Mesothelial cell of epicardium (in vitro differentiated cells): ENCODE results near the gene CEP126. TPM values are rescaled to one million over a fixed set of nuclear protein-coding genes. Genes with fewer than 3 reads are reported as not detected.
"Not testable (repeated sequence)": the region's sequence is repeated elsewhere in the genome, so short reads cannot be mapped to it uniquely, and the experiment has no call there.

ENCODE experiments used
- DNase-seq, 2 experiments: peaks; one replicate each; pipeline ENCODE4 v3.0.0; 2021; ENCODE audit warnings: low spot score in 2 of 2; ENCODE audit not compliant: unreplicated experiment in 2 of 2
- H3K27ac Mint-ChIP-seq: 2 replicates; pipeline ENCODE4 v1.8.0; 2021; ENCODE audit warnings: mixed read lengths
- H3K27me3 Mint-ChIP-seq: 2 replicates; pipeline ENCODE4 v1.8.0; 2021; ENCODE audit warnings: low read depth, mixed read lengths
- H3K36me3 Mint-ChIP-seq: 2 replicates; pipeline ENCODE4 v1.8.0; 2021; ENCODE audit warnings: mixed read lengths
- H3K4me1 Mint-ChIP-seq: 2 replicates; pipeline ENCODE4 v1.8.0; 2021; ENCODE audit warnings: mixed read lengths
- H3K4me3 Mint-ChIP-seq: 2 replicates; pipeline ENCODE4 v1.8.0; 2021; ENCODE audit warnings: mild to moderate bottlenecking, moderate library complexity, mixed read lengths
- H3K9me3 Mint-ChIP-seq: 2 replicates; pipeline ENCODE4 v1.8.0; 2021; ENCODE audit warnings: mixed read lengths
- total RNA-seq: library from RNA; stranded (reverse); gene quantifications from 3 replicates; pipeline ENCODE4 v1.2.1, GENCODE V29; 2021
- TF ChIP-seq, protein P1 (sequence below): fragments of 200-600 bp; sonication (generic); IDR thresholded peaks from one replicate; pipeline ENCODE4 v1.5.0; 2021; ENCODE audit warnings: antibody characterized with exemption; ENCODE audit not compliant: unreplicated experiment

Gene CEP126
- total RNA-seq, 1 donor from 2014 or later = 3.6 TPM

- Mint-ChIP-seq H3K27me3 (no peaks in the 10 kb centered on the region), H3K4me3 (no peak overlapping the region), H3K9me3 (peaks cover 4% of the 10 kb centered on the region), H3K4me1 (no peaks in the 10 kb centered on the region), H3K27ac (no peak overlapping the region), H3K36me3 (peaks cover 2% of the 10 kb centered on the region)
- TF ChIP-seq, protein P1, sequence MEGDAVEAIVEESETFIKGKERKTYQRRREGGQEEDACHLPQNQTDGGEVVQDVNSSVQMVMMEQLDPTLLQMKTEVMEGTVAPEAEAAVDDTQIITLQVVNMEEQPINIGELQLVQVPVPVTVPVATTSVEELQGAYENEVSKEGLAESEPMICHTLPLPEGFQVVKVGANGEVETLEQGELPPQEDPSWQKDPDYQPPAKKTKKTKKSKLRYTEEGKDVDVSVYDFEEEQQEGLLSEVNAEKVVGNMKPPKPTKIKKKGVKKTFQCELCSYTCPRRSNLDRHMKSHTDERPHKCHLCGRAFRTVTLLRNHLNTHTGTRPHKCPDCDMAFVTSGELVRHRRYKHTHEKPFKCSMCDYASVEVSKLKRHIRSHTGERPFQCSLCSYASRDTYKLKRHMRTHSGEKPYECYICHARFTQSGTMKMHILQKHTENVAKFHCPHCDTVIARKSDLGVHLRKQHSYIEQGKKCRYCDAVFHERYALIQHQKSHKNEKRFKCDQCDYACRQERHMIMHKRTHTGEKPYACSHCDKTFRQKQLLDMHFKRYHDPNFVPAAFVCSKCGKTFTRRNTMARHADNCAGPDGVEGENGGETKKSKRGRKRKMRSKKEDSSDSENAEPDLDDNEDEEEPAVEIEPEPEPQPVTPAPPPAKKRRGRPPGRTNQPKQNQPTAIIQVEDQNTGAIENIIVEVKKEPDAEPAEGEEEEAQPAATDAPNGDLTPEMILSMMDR = no peak
- no peak for DNase-seq
Observed at GRCh38 chr11:101955701-101956100, 40.9 kb downstream of the CEP126 start.

- TF ChIP-seq, protein P1 = no peak
- no peak for DNase-seq
- no peak overlapping the region for H3K27ac Mint-ChIP-seq
- peaks cover 2% of the 10 kb centered on the region for H3K36me3 Mint-ChIP-seq
- H3K27me3 Mint-ChIP-seq = no peaks in the 10 kb centered on the region
- H3K9me3 Mint-ChIP-seq = peaks cover 4% of the 10 kb centered on the region
- H3K4me1 Mint-ChIP-seq = peaks cover 20% of the 10 kb centered on the region
- H3K4me3 Mint-ChIP-seq = no peak overlapping the region
Observed at GRCh38 chr11:101960231-101960630, 45.4 kb downstream of the CEP126 start.

DNA sequence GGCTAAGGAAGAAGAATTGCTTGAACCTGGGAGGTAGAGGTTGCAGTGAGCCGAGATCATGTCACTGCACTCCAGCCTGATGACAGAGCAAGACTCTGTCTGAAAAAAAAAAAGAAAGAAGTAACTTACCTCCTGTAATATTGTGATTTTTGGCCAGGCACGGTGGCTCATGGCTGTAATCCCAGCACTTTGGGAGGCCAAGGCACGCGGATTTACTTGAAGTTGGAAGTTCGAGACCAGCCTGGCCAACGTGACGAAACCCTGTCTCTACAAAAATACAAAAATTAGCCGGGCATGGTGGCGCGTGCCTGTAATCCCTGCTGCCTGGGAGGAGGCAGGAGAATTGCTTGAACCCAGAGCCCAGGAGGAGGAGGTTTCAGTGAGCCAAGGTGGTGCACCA lies 49.4 kb downstream of the CEP126 start:
- peaks cover 20% of the 10 kb centered on the region for H3K4me1 Mint-ChIP-seq
- not testable (repeated sequence) for H3K27me3 Mint-ChIP-seq, DNase-seq, H3K9me3 Mint-ChIP-seq, H3K4me3 Mint-ChIP-seq, H3K27ac Mint-ChIP-seq, H3K36me3 Mint-ChIP-seq

GRCh38 chr11:101974255-101974654 lies 59.4 kb downstream of the CEP126 start:
- peaks cover 2% of the 10 kb centered on the region for H3K4me1 Mint-ChIP-seq
- H3K4me3 Mint-ChIP-seq = no peak overlapping the region
- no peaks in the 10 kb centered on the region for H3K27me3 Mint-ChIP-seq
- H3K27ac Mint-ChIP-seq = peak overlapping the region; percentile 37
- no peaks in the 10 kb centered on the region for H3K9me3 Mint-ChIP-seq
- DNase-seq = no peak
- TF ChIP-seq, protein P1 = no peak
- H3K36me3 Mint-ChIP-seq = no peaks in the 10 kb centered on the region

GRCh38 chr11:101974771-101975170 lies 60.0 kb downstream of the CEP126 start:
- Mint-ChIP-seq H3K36me3 (no peaks in the 10 kb centered on the region), H3K4me3 (no peak overlapping the region), H3K9me3 (no peaks in the 10 kb centered on the region), H3K27ac (no peak overlapping the region), H3K27me3 (no peaks in the 10 kb centered on the region), H3K4me1 (peaks cover 2% of the 10 kb centered on the region)
- no peak for DNase-seq
- TF ChIP-seq, protein P1 = no peak

- H3K27me3 Mint-ChIP-seq = no peaks in the 10 kb centered on the region
- DNase-seq = no peak
- no peak overlapping the region for H3K27ac Mint-ChIP-seq
- TF ChIP-seq, protein P1 = no peak
- H3K4me3 Mint-ChIP-seq = no peak overlapping the region
- no peaks in the 10 kb centered on the region for H3K9me3 Mint-ChIP-seq
- no peaks in the 10 kb centered on the region for H3K36me3 Mint-ChIP-seq
- H3K4me1 Mint-ChIP-seq = peaks cover 2% of the 10 kb centered on the region
Observed at GRCh38 chr11:101975734-101976133, 60.9 kb downstream of the CEP126 start.
